Muscle of leg (tissue), 11 donors: Measurements from ENCODE around the gene TPMT. TPM values are rescaled to one million over a fixed set of nuclear protein-coding genes. Genes with fewer than 3 reads are reported as not detected.

Source experiments
- DNase-seq: peaks from one replicate; pipeline ENCODE4 v3.0.0; 2013
- H3K27ac ChIP-seq: one replicate; pipeline ENCODE4 v1.5.1; 2013; ENCODE audit warnings: mild to moderate bottlenecking, low read length, control low read depth
- H3K27me3 ChIP-seq: one replicate; pipeline ENCODE4 v1.6.1; 2013; ENCODE audit warnings: low read length; ENCODE audit not compliant: control insufficient read depth, insufficient read depth
- H3K36me3 ChIP-seq: one replicate; pipeline ENCODE4 v1.6.1; 2013; ENCODE audit warnings: low read length; ENCODE audit not compliant: control insufficient read depth, insufficient read depth
- H3K4me1 ChIP-seq: one replicate; pipeline ENCODE4 v1.6.1; 2013; ENCODE audit warnings: low read length; ENCODE audit not compliant: control insufficient read depth, insufficient read depth
- H3K4me3 ChIP-seq: one replicate; pipeline ENCODE4 v1.5.1; 2013; ENCODE audit warnings: low read length, control low read depth
- H3K9me3 ChIP-seq: replicated peaks from 2 replicates; pipeline ENCODE4 v1.6.1; 2013; ENCODE audit warnings: low read depth, low read length; ENCODE audit not compliant: control insufficient read depth
- WGBS: methylation state at CpG from one replicate; pipeline ENCODE4 v1.1.5; 2013; ENCODE audit warnings: missing lambda C conversion rate; ENCODE audit not compliant: insufficient coverage; 5-methylcytosine and 5-hydroxymethylcytosine counted together
- polyA plus RNA-seq, 8 donors: library from polyadenylated mRNA; unstranded; fragments of 120-200 nt; gene quantifications; one replicate each; pipeline versions ENCODE4 v1.2.1 to v1.2.3, GENCODE V29; 2013; ENCODE audit warnings: inconsistent platforms in 1 of 8, low replicate concordance in 1 of 8; ENCODE audit not compliant: insufficient read length in 8 of 8, insufficient read depth in 1 of 8
- total RNA-seq: library from RNA; stranded (reverse); fragments of 120-200 nt; gene quantifications from one replicate; pipeline ENCODE4 v1.2.4, GENCODE V29; 2013

Gene TPMT
- total and polyA plus RNA-seq, 9 donors, result 4.1 to 6.3 (median 5.3) TPM

GRCh38 chr6:18142591-18142861, 12.4 kb downstream of the TPMT start:
- Histone ChIP-seq H3K9me3 (no peaks in the 10 kb centered on the region), H3K4me1 (no peaks in the 10 kb centered on the region), H3K4me3 (no peak overlapping the region), H3K27ac (no peak overlapping the region), H3K36me3 (peaks cover 10% of the 10 kb centered on the region), H3K27me3 (no peaks in the 10 kb centered on the region)
- DNase-seq, result no peak
- 47% methylated on average over 3 of the region's 3 CpGs for WGBS

GRCh38 chr6:18141805-18142590, 12.9 kb downstream of the TPMT start:
- Histone ChIP-seq H3K9me3 (no peaks in the 10 kb centered on the region), H3K36me3 (peaks cover 10% of the 10 kb centered on the region), H3K27me3 (no peaks in the 10 kb centered on the region), H3K27ac (no peak overlapping the region), H3K4me1 (no peaks in the 10 kb centered on the region), H3K4me3 (no peak overlapping the region)
- WGBS, result 65% methylated on average over 7 of the region's 13 CpGs
- DNase-seq, result no peak

GRCh38 chr6:18139935-18140621, 14.8 kb downstream of the TPMT start:
- no peak overlapping the region for H3K27ac ChIP-seq
- no peak for DNase-seq
- H3K27me3 ChIP-seq, result no peaks in the 10 kb centered on the region
- H3K9me3 ChIP-seq, result no peaks in the 10 kb centered on the region
- H3K36me3 ChIP-seq, result peaks cover 14% of the 10 kb centered on the region
- WGBS, result 100% methylated on average over 3 of the region's 6 CpGs
- no peak overlapping the region for H3K4me3 ChIP-seq
- no peaks in the 10 kb centered on the region for H3K4me1 ChIP-seq

GRCh38 chr6:18138906-18139305, 16.0 kb downstream of the TPMT start:
- peaks cover 14% of the 10 kb centered on the region for H3K36me3 ChIP-seq
- no peaks in the 10 kb centered on the region for H3K9me3 ChIP-seq
- no peak overlapping the region for H3K4me3 ChIP-seq
- WGBS, result 80% methylated on average over 2 of the region's 5 CpGs
- no peak for DNase-seq
- H3K27ac ChIP-seq, result no peak overlapping the region
- H3K27me3 ChIP-seq, result no peaks in the 10 kb centered on the region
- no peaks in the 10 kb centered on the region for H3K4me1 ChIP-seq

- Histone ChIP-seq H3K36me3 (peaks cover 14% of the 10 kb centered on the region), H3K27ac (no peak overlapping the region), H3K9me3 (no peaks in the 10 kb centered on the region), H3K27me3 (no peaks in the 10 kb centered on the region), H3K4me3 (no peak overlapping the region), H3K4me1 (no peaks in the 10 kb centered on the region)
- 86% methylated on average over 4 of the region's 10 CpGs for WGBS
- no peak for DNase-seq
These were observed 18.6 kb downstream of the TPMT start for GRCh38 chr6:18136260-18136659.

- H3K27me3 ChIP-seq, result no peaks in the 10 kb centered on the region
- H3K4me1 ChIP-seq, result no peaks in the 10 kb centered on the region
- DNase-seq, result no peak
- peaks cover 14% of the 10 kb centered on the region for H3K36me3 ChIP-seq
- no CpG with 5 or more reads among the region's 2 CpGs for WGBS
- no peaks in the 10 kb centered on the region for H3K9me3 ChIP-seq
- H3K27ac ChIP-seq, result no peak overlapping the region
- no peak overlapping the region for H3K4me3 ChIP-seq
These were observed 19.7 kb downstream of the TPMT start for GRCh38 chr6:18135171-18135570.

- no peak overlapping the region for H3K27ac ChIP-seq
- H3K4me3 ChIP-seq, result no peak overlapping the region
- no peaks in the 10 kb centered on the region for H3K27me3 ChIP-seq
- no peak for DNase-seq
- no peaks in the 10 kb centered on the region for H3K9me3 ChIP-seq
- H3K4me1 ChIP-seq, result no peaks in the 10 kb centered on the region
- WGBS, result no CpG with 5 or more reads among the region's 3 CpGs
- peaks cover 4% of the 10 kb centered on the region for H3K36me3 ChIP-seq
These were observed 22.5 kb downstream of the TPMT start for GRCh38 chr6:18132346-18132745.

- no peaks in the 10 kb centered on the region for H3K36me3 ChIP-seq
- peaks cover 4% of the 10 kb centered on the region for H3K9me3 ChIP-seq
- 30% methylated on average over 5 of the region's 5 CpGs for WGBS
- no peaks in the 10 kb centered on the region for H3K27me3 ChIP-seq
- DNase-seq, result peak; percentile 16
- H3K4me3 ChIP-seq, result no peak overlapping the region
- H3K4me1 ChIP-seq, result peaks cover 7% of the 10 kb centered on the region
- H3K27ac ChIP-seq, result no peak overlapping the region
These were observed 28.8 kb downstream of the TPMT start for GRCh38 chr6:18126121-18126520.

- Histone ChIP-seq H3K4me1 (peaks cover 7% of the 10 kb centered on the region), H3K27me3 (no peaks in the 10 kb centered on the region), H3K9me3 (peaks cover 4% of the 10 kb centered on the region), H3K27ac (no peak within 1 kb of the TSS), H3K4me3 (peak within 1 kb of the TSS; percentile 39), H3K36me3 (no peaks in the 10 kb centered on the region)
- DNase-seq, result peak; percentile 92
- 12% methylated on average over 73 of the region's 82 CpGs for WGBS
These were observed 32.5 kb downstream of the TPMT start, which contains the start of gene NHLRC1 for GRCh38 chr6:18122128-18123093. TSS of gene NHLRC1 (minus strand) at chr6:18122677. CDS start at chr6:18122606, 71 bp downstream.
